EL (cell line): ENCODE measurements around the gene ADIRF.
"Not testable (repeated sequence)": the region's sequence is repeated elsewhere in the genome, so short reads cannot be mapped to it uniquely, and the experiment has no call there.

Experiments
- DNase-seq: peaks from one replicate; pipeline ENCODE4 v3.0.0-alpha.2; 2016

The ADIRF gene

DNA sequence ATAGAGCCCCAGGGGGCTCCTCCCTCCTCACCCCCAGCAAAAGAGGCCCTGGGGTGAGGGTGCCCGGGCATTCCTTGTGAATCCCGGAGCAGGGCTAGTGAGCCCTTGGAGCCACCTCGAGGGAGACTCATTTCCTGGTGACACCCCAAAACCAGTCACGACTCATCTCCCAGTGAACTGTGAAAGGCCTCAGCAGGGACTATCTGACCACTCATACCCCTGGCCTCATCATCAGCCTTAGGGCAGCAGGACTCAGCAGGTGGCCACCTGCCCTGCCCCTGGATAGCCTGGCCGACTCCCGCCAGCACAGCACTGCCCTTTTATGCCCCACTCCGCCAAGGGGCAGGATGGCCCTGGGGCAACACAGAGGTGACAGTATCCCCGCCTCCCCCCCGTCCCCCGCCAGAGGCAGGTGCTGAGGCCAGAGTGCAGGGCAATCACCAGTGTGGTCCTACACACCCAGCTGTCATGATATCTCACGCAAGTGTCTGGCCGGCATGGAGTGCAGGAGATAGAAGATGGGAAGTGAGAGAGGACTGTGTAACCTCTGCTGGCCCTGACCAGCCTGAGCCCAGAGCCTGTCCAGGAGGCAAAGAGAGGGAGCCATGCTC is 6.7 kb upstream of the ADIRF start:
- DNase-seq: peak; percentile 57

DNA sequence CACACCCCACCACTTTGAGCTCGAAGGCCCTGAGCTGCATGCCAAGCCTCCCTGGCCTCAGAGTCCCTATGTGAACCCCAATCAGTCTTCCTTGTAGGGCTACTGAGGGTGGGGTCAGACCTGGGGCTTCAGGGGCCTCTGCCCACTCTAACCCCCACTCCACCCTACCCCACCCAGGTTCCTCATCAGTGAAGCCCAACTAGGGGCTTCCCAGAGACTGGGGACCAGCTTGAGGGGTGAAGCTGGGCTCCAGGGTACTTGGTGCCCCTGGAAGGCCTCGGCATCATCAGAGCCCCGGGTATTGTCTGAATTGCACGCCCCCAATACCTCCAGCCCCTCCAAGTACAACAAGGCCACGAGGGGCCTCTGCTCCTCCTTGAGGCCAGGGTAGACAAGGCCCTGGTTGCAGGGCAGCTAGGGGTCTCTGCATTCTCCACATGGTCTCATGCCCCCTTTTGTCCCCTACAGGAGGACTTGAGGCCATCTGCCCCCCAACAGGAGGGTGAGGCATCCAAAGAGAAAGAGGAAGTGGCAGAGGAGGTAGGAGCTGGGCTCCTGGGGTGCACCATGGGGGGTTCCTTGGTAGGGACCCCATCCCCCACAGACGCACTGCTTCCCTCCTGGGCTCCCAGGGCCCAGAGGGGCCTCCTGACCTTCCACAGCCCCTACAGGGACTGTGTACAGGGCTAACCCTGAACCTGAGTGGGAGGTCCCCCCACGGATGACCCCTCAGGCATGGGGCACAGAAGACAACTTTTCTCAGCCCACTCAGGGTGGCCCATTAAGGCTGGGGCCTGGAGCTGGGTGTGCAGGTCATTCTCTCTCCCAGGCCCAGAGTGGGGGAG is 5.9 kb upstream of the ADIRF start:
- DNase-seq: no peak

DNA sequence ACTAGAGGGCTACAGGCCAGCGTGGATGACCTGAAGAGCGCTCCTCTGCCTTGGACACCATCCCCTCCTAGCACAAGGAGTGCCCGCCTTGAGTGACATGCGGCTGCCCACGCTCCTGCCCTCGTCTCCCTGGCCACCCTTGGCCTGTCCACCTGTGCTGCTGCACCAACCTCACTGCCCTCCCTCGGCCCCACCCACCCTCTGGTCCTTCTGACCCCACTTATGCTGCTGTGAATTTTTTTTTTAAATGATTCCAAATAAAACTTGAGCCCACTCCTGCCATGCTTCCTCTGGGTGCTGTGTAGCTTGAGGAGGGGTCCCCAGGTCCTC is 5.3 kb upstream of the ADIRF start:
- DNase-seq: no peak

DNA sequence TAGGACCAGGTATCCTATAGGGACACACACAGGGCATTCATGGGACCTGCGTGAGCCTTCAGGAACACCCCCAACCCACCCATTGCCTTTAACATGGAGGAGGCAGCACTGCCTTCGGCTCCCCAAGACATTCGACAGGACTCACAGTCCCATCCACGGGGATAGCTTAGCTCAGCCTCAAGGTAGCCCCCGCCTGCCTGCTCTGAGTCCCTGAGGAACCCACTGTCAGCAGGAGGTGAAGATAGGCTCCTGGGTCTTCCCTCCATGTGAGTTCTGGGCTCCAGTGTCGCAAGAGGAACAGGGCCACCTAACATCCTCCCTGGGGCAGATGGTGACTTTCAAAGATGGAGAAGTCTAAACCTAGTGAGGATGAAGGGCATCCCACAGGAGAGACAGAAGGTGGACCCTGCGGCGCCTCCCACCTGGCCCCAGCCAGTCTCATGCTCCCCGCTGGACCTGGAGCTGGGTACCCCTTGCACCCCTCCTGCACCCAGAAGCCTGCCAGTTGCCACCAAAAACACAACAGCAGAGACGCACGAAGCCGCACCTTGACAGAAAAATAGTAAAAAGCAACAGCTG is 4.9 kb upstream of the ADIRF start:
- no peak for DNase-seq

DNA sequence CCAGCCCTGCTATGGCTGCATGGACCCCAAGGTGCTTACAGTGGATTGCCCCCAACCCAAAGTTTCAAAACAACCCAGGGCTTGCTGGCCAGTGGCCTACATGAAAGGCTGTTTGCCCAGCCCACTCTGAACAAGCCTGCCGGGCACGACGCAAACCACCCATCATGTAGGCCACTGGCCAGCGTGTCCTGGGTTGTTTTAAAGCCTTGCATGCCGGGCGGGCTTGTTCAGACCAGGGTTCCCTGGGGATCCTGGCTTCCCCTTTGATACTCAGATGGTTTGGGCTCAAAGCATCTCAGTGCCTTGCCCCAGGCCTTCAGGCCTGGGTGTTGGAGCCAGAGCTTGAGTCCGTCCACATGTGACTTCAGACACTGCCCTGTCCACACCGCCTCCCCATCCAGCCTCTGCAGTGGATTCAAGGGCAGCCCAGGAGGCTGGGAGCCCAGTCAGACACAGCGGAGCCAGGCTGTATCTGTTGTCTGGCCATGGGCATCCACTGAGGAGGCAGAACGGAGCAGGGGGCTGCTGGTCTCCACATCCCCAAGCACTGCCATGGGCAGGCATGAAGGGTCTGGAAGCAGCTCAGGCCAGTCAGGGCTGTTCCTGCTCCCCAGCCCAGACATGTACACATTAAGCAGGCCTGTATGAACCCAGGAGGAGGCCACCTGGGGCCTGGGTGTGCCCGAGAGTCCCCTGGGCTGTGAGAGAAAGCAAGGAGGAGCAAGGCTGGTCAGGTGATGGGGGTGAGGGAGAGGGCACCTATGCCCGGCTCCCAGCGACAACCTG is 4.0 kb upstream of the ADIRF start:
- DNase-seq: no peak

DNA sequence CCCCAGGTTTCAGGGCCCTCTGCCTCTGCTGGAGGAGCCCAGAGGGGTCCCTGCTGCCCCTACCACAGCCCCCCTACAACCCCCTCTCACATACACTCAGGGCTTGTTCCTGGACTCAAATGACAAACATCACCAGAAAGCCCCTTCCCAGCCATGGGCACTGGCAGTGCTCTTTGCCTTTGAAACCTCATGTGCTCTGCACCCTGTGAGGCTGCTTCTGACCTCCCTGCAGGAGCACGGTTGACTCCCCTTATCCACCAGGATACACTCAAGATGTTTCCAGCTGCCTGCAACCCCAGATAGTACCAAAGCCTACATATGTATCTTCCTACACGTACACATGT is 3.5 kb upstream of the ADIRF start:
- no peak for DNase-seq

DNA sequence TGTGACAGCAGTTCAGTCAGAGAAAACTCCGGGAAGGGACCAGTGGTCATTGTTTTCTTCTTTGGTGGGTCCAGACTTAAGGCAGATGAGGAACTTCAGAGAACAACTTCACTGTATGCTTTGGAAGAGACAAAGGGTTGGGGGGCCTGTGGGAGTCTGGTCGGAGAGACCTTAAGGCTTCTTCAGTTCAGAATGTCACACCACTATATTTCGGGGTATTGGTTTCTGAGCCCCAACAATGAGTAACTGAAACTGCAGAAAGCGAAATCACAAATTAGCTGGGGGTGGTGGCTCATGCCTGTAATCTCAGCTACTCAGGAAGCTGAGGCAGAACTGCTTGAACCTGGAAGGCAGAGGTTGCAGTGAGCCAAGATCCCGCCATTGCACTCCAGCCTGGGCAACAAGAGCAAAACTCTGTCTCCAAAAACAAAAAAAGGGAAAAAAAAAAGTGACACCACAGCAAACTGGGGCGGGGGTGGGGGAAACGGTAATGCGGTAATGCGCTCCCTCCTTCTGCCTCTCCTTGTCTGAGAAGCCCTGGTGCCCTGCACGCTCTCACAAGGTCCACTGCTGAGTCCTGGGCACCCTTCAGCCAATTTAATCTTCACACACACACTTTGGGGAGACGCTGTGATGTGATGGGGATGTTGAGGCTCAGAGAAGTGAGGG is 2.2 kb upstream of the ADIRF start:
- DNase-seq: no peak

DNA sequence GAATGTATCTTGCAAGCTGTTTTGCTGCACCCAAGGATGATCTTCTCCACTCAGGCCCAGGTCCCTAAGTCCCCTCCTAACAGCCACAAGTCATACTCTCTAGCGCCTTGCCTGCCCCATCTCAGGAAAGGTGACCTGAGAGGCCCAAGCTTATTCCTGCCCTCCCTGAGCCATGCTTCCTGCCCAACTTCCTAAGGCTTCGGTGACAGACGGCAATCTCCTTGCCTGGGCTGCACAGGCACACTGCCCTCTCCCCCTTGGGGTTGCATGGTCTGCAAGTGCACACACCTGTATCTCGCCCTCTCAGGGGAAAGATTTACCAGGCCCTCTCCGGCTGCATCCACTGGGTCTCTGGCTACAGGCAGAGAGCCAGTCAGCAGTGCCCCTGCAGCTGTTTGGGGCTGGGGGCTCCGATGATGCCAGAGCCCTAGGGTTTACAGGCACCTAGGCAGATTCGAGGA is 771 bp upstream of the ADIRF start:
- no peak for DNase-seq

DNA sequence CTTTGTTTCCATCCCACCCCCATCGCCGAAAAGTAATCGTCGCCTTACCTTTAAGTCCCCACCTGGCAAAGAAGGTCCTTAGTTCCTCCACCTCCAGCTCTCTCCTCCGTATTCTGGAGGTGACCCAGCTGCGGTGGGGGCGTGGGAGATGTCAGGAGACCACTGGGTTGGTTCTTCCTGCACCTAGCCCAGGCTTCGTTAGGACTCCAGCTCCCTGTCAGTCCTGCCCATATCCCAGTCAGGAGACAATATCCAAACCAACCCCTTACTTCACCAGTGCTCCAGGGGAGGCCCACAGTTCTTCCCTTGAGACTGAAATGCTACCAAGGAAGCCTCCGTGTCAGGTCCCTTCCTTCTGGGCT is 693 bp downstream of the ADIRF start:
- no peak for DNase-seq

DNA sequence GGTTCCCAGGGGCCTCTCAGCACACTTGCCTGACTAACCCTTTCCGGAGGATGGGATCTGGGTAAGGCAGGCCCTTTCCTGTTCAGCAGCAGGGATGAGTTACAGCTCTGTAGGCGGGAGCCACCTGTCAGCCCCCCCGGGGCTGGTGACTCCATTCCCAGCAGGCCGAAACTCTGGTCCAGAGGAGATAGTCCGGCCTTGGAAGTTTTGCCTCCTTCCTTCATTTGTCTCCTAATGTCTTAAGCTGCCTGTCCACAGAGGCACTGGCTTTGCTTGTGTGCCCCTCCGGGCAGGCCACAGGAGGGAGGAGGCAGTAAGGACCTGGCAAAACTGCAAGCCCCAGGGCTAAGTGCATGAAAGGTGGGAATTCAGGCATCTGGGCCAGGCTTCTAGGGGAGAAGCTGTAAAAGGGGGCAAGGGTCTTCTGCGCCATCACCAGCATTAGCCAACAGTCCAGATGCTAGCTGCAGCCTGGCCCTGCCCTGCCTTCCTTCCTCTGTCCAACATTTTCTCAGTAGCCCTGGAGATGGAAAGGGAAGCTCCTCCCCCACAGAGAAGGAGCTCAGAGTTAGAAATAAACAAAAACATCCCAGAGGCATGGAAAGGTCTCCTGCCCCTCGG is 1.2 kb downstream of the ADIRF start:
- peak; percentile 68 for DNase-seq

DNA sequence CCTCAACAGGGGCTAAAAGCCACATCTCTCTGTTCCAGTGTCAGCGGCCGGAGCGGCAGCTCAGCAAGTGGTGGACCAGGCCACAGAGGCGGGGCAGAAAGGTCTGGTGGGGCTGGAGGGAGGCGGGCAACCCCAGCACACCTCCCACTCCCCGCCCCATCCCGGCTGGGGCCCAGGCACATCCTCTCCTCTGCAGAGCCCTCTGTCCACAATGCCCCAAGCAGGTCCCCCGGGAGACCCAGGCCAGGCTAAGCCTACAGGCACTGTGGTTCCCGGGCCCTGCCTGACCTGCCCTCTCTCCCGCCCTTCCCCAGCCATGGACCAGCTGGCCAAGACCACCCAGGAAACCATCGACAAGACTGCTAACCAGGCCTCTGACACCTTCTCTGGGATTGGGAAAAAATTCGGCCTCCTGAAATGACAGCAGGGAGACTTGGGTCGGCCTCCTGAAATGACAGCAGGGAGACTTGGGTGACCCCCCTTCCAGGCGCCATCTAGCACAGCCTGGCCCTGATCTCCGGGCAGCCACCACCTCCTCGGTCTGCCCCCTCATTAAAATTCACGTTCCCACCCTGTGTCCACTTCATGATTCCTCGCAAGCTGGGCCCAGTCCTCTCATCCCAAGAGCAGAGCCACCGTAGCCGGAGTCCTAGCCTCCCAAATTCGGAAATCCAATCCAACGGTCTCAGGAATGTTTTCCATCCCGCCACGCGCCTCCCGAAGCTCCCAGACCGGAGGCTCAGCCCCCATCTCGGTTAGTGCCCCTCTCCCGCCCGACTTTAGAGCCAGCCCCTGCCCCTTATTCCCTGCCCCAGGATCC is 2.1 kb downstream of the ADIRF start:
- peak; percentile 78 for DNase-seq

DNA sequence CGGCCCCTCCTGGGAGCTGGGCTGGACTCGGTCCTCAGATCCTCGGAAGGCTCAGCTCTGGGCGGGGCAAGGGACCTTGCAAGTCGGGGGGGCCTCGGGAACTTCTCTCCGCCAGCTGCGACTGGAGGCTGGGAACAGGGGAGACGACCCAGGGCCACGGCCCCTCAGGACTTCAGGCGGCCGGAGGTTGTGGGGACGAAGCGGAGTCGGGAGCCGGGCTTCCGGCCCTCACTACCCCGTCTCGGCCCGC is 2.6 kb downstream of the ADIRF start:
- DNase-seq: no peak

DNA sequence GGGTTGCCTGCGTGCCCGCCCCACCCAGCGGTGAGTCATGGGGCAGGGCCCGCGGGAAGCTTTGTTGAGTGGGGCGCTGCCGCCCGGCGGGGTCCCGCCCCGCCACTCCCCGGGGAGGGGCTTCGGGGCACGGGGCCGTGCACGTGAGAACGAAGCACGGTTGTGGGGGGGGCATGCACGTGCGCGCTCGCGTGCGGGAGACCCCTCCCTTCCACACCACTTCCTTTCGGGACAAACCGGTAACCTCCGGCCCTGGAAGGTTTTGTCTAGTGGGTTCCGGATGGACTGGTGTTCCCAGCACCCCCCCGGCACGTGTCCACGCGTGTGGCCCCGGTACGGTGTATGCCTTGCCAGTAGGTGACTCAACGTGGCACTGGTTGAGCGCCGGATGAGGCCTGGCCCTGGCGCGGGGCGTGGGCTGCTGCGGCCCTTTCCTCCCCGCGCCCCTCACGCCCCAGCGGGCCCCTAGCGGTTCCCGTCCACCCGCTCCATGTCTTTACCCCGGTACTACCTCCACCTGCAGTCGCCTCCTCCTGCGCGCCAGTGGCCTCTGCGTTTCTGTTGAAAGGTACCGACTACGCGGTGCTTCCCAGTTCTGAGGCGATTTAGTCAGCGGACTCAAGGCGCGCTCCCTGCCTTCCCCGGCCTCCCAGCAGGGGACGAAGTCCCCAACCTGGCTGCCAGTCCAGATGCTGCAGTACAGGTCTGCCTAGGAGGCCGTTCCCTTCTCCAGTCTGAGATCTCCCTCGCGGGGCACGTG is 3.1 kb downstream of the ADIRF start:
- DNase-seq: peak; percentile 91

DNA sequence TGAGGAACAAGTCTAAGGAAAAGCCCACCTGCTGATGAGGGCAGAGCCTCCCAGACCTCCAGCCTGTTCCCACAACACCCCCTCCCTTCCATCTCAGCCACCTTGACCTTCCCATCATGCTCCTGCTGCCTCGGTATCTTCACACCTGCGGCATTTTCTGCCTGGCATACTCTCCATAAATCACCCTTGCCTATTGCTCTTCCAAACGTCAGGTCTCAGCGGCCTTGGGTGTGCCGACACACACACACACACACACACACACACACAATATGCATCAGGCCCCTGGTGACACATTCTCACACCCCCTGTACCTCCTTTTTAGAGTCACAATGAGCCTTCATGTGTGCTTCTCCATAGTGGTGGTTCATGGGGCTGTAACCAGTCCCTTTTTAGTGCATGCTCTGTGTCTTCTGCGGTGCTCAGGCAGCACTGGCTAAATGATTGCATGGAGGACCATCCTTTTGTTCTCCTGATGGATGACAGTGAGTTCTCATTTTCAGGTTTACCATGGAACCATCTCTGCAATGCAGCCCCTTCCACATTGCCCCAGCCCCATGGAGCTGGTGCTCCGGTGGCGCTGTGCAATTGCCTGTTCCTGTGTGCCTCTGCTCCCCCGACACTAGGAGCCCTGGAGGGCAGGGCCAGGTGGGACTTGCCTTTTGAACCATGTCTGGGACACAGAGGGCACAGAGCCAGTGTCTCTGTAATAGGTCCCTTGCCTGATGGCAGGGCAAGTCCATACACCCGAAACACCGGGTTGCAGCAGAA is 4.5 kb downstream of the ADIRF start:
- DNase-seq: no peak

DNA sequence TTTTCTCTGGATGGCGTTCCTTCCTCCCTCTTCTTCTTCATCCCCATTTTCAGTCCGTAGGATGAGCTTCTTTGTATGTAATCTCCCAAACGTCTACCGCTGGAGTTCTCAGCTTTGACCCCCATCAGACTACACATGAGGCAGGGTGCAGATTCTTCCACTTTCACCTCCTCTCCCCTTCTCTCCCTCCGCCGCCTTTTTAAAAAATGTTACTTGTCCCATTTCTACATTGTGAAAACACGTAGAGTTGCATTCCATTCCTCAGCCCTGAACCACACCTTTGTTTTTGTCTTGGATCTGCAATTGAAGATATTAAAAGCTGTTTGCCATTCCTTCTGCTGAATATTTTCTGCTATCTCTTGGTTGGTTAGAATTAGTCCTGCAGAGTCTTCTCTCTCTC is 6.2 kb downstream of the ADIRF start:
- no peak for DNase-seq

DNA sequence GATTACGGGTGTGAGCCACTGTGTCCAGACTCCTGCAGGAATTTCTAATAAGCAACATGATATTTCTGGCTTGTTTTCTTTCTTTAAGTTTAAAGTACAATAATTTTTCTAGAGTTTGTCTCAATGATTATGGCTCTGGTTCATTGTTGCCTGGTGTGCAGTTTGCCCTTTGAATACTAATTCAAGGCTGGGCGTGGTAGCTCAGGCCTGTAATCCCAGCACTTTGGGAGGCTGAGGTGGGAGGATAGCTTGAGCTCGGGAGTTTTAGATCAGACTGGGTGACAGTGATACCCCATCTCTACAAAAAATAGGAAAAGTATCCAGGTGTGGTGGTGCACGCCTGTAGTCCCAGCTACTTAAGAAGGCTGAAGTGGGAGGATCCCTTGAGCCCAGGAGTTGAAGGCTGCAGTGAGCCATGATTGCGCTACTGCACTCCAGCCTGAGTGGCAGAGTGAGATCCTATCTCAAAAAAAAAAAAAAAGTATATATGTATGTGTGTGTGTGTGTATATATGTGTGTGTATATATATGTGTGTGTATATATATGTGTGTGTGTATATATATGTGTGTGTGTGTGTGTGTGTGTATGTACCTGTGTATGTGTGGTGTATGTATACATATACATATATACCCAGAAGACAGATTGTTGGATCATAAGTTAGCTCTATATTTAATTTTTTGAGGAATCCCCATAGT is 8.2 kb downstream of the ADIRF start:
- DNase-seq: no peak

DNA sequence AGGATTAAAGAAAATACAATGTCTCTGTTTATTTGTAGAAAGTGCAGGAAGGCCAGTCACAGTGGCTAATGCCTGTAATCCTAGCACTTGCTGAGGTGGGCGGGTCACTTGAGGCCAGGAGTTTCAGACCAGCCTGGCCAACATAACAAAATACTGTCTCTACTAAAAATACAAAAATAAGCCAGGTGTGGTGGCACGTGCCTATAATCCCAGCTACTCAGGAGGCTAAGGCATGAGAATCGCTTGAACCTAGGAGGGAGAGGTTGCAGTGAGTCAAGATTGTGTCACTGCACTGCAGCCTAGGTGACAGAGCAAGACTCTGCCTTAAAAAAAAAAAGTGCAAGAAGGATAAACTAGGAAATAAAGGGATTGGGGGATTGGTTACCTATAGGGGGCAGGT is 10.2 kb downstream of the ADIRF start:
- not testable (repeated sequence) for DNase-seq

DNA sequence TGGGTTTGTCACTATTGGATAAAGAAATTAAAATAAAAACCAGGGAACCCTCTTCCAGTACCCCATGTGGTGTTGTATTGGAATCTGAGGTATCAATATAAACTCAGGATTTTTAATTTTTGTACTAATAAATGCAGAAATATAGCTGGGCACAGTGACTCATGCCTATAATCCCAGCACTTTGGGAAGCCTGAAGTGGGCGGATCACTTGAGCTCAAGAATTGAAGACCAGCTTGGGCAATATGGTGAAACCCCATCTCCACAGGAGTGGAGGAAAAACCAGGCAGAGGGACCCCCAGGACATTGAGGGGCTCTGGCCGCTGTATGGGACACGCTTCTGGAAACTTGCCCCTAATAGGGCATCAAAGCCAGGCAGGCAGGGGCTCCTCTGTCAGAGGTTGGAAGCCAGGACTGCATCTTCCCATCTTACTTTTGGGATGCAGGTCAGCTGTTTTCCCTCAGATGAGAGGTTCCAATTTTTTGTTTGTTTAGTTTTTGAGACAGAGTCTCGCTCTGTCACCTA is 11.1 kb downstream of the ADIRF start:
- no peak for DNase-seq

DNA sequence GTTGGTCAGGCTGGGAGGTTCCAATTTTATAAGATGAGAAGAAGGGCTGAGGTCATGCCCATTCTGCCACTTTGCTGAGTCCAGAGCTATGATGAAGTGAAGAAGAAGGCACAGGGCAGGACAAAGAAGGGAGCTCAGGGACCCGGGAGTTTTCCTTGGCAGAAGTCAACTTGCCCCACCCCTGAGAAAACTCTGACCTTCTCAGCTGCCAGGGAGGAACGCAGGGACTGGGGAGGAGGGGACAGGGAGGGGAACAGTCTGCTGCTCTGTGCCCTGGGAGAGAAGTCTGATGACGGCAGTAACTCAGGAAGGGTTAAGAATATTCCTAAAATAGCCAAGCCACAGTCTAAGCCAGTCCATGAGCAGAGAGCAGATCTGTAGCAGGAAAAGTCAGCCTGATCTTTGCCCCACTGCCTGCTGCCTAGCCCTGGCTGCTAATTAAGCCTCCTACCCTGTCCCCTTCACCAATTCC is 11.7 kb downstream of the ADIRF start:
- no peak for DNase-seq

DNA sequence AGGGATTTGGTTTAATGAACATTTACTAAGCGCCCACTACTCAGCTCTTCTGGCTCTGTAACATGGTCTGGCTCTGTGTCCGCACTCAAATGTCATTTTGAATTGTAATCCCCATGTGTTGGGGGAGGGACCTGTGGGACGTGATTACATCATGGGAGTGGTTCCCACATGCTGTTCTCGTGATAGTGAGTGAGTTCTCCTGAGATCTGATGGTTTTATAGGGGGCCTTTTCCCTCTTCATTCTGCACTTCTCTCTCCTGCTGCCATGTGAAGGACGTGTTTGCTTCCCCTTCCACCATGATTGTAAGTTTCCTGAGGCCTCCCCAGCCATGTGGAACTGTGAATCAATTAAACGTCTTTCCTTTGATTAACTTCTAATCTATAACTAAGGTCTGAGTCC is 12.7 kb downstream of the ADIRF start:
- not testable (repeated sequence) for DNase-seq
